Activated CD4-positive, CD25-positive, alpha-beta regulatory T cell treated with anti-CD3 and anti-CD28 coated beads, Interleukin-2, amount 50 U/mL, for 16 hours (primary cell): ENCODE data around the gene NUFIP1.
"Not testable (repeated sequence)": the region's sequence is repeated elsewhere in the genome, so short reads cannot be mapped to it uniquely, and the experiment has no call there.

Experiments
- DNase-seq: peaks from one replicate; pipeline ENCODE4 v3.0.0-alpha.2; 2020; ENCODE audit warnings: low read depth, low spot score

NUFIP1 gene

DNA sequence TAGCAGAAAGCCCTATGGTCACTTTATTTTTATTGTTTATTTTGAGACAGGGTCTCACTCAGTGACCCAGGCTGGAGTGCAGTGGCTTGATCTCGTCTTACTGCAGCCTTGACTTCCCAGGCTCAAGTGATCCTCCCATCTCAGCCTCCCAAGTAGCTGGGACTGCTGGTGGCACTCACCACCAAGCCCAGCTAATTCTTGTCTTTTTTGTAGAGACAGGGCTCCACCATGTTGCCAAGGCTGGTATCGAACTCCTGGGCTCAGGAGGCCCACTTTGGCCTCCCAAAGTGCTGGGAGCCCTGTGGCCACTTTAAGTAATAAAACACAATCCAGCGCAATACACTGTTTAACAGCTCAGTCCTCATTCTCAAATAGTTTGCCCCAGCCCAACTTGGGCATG, 69.3 kb downstream of the NUFIP1 start:
- no peak for DNase-seq

GRCh38 chr13:44919104-44919804, 70.0 kb downstream of the NUFIP1 start:
- DNase-seq, result no peak

DNA sequence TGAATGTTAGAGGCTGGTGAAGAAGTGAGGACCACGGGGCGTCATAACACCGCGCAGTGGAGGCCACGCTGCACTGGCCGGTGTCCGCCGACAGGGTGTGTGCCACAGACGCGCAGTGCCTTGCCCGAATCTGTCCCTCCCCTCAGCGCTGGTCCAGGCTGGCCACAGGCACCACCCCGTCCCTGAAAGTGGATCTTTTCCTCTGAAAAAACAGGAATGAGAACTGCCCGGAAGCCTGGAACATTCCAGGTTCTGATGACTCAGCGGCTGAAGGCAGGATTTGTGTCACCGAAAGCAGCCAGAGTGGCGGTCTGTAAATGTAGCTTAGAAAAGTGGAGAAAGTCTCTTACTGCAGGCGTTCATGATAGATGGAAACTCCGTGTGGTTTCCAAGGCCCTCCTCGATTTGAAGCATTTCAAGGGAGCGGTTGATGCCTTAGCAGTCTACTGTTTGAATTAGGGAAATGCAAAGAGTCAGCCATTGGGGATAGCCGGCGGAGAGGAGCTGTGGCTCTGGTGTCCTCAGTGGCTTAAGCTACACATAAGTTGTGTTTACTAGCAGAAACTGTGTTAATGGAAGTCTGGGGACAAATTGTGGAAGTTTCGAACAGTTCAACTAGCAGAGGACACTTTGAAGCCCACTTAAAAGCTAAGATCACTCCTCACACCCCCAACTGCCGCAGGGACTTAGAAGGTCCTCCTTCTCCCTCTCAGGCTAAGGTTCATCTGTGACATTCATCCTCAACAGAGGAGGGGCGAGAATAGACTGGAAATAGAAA, 70.8 kb downstream of the NUFIP1 start:
- DNase-seq, result peak; percentile 60

DNA sequence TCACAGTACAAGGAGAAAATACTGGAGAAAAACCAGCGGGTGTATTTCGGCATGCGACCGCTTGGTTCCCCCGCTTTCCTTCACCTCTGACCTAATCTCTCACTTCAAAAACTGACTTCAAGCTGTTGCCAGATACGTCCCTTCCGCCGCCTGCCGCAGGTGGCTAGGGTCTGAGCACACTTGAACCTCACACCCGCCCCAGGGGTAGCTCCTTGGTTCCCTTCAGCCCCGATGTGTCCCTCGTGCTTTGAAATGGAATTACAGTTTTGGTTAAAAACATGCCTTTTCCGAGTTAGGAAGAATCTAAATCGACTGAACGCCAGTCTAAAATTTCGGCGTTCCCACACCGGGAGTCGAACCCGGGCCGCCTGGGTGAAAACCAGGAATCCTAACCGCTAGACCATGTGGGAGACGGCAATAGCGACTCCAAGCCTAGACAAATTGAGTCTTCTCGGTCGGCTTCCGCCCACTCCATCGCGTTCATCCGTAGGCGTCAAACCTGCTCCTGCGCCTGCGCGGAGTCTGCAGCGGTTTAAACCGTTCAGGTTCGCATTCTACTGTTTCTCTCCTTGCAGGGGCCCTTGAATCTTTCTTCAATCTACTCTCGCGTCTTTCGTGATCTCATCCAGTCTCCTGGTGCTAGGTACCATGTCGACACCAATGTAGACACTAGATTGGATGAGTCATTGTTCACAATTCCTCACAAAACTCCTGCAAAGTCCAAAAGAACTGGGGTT, 71.5 kb downstream of the NUFIP1 start:
- peak; percentile 91 for DNase-seq

DNA sequence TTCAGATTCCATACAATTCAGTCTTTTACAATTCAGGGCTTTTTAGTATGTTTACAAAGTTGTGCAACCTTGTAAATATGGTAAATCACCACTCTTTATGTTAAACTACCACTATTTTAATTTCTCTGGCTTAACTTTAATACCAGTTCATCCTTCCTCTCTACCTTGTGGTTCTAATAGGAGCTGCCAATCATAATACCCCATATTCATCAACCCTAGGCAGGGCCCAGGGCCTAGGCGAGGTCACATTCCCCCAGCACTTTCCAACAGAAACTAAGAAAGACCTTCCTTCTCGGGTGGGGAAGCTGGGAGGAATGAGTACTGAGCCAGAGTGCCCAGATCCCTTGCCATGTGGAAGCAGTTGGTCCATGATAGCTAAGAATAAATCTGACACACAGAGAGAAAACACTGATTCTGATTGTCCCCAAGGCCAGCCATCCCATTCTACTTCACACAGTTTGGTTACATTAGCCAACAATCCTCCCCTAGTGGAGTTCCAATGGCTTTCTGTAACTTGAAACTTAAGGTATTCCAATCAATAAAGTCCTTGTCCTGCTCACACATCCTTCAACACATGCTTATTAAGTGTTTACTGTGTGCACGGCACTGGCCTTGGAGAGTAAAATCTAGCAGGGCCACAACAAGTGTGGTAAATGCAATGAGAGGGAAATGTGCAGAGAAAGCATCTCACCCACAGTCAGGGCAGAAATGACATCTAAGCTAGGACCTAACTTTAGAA, 76.8 kb downstream of the NUFIP1 start:
- DNase-seq, result no peak

DNA sequence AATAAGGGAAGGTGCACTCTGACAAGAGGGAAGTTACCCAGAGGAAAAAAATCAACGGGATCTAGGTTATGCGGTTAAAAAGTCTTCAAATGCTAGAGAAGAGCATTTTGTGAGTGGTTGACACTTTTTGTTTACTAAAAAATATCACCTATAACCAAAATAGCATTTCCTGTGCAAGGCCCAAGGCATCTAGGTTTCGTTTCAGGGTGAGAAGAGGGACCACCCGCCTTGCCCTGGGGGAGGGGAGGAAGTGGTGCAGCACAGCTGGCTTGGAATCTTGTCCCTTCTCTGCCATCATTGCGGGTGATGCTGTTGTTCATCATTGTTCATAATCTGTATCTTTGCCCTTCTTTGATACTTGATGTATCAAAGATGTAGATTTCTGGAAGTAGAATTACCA, 80.6 kb downstream of the NUFIP1 start:
- DNase-seq, result no peak

- DNase-seq, result no peak
Measured at GRCh38 chr13:44908266-44908665, 81.0 kb downstream of the NUFIP1 start.

DNA sequence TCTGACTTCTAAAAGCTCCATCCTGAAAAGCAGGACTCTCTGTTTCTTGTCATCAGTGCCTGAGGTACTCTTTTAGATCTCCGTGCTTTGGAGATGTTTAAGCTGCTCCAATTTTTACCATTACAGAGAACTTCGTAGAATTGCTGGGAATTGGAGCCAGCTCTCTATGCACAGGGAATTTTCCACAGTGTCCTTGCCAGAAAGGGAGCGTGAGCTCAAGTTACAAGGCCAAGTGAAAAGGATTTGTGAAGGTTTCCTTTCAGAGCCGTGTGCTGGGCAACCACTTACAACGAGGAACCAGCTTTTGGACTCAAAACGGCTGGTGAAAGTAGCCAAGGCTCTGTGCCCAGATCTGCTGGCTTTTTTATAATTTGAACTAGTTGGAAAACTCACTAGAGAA, 82.6 kb downstream of the NUFIP1 start:
- DNase-seq, result no peak

DNA sequence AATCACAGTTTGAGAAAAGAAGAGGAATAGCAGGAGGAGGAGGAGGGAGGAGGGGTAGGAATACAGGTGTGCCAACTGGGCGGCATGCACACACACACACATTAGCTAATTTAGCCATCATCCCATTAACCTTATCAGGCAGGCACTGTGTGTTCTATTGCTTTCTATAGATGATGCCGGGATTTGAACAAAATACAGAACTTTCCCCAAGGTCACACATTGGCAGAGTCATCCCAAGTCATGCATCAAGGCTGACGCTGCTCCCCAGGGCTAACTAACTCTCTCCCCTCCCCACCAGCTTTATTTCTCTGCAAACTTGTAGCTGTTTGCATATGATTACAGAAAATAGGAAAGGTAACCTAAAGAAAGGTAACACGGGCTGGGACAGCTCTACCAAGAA, 83.0 kb downstream of the NUFIP1 start:
- no peak for DNase-seq

DNA sequence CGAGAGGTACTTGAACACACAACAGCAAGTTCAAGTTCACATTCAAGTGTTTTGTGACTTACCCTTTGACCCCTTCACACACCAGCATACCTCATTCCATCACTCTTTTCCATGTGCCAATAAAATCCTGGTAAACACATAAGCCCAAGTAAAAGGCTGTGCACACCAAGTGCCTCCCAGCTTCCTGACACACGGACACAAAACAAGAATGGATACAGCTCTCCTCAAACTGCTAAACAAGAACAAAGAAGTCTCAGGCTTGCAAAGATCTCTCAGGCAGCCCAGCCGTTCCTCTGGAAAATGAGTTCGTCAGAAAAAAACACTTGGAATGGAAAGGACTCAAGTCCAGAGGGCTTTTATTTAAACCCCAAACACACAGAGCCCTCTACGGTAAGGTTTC, 83.7 kb downstream of the NUFIP1 start:
- DNase-seq, result no peak

DNA sequence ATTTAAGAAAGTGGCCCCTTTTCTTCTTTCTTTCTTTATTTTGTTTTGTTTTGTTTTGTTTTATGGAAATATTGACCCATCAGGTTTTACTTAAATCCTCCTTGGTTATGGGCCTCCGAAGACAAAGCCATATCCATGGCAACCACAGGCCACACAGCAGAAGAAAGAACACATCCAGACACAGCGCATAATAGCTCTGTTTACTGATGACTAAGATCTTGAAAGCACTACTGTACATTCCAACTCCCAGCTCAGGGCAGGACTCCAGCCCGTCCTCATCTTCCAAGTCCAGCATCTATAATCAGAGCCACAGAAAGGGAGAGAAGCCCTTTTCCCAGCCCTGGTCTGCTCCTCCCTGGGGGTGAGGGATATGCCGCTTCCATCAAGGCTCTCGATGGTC, 84.3 kb downstream of the NUFIP1 start:
- no peak for DNase-seq

GRCh38 chr13:44903574-44903985, 85.7 kb downstream of the NUFIP1 start:
- no peak for DNase-seq

DNA sequence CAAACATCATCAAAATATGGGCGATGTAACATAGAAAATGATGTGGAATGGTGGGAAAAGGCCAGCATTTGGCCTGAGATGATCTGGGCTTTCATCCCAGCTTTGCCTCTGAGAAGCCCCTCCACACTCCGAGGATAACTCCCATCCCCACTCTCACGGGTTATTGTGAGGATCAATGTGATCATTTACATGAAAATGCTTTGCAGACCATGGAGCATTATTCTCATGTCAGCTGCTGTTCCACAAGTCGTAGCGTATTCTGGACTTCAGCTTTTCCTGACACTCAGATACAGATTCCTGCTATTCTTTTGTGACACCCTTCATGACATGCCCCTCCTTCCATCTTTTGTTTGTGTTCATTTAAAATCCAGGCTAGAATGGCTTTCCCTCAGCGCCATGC, 86.5 kb downstream of the NUFIP1 start:
- DNase-seq, result no peak

- no peak for DNase-seq
Measured at GRCh38 chr13:44899967-44900366, 89.3 kb downstream of the NUFIP1 start.

DNA sequence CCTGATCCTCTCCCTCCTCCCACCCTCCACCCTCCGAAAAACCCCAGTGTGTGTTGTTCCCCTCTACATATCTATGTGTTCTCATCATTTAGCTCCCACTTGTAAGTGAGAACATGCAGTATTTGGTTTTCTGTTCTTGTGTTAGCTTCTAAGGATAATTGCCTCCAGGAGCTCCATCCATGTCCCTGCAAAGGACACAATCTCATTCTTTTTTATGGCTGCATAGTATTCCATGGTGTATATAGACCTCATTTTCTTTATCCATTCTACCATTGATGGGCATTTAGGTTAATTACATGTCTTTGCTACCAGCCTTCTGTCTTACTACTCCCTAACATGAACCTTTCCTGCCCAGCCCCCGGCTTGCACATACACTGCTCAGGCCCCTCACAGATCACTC, 91.0 kb downstream of the NUFIP1 start:
- DNase-seq, result not testable (repeated sequence)

DNA sequence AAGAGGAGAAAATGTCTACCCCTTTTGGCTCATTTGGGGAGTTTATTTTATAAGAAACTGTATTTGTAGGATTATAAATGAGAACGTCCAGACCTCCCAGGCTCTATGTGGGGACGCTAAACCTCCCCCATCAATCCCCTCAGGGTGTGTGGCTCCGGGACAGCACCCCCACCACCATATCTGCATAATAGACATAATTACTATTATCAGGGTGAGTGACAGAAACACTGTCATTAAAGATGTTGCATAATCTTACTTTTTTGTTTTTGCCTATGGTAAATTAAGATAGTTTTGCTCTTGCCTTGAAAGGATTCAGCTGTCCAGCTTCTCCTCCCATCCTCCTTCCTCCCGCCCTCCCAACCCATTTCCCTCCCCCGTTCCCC, 93.3 kb downstream of the NUFIP1 start:
- no peak for DNase-seq

- DNase-seq, result no peak
Measured at GRCh38 chr13:44895264-44895952, 93.9 kb downstream of the NUFIP1 start.

DNA sequence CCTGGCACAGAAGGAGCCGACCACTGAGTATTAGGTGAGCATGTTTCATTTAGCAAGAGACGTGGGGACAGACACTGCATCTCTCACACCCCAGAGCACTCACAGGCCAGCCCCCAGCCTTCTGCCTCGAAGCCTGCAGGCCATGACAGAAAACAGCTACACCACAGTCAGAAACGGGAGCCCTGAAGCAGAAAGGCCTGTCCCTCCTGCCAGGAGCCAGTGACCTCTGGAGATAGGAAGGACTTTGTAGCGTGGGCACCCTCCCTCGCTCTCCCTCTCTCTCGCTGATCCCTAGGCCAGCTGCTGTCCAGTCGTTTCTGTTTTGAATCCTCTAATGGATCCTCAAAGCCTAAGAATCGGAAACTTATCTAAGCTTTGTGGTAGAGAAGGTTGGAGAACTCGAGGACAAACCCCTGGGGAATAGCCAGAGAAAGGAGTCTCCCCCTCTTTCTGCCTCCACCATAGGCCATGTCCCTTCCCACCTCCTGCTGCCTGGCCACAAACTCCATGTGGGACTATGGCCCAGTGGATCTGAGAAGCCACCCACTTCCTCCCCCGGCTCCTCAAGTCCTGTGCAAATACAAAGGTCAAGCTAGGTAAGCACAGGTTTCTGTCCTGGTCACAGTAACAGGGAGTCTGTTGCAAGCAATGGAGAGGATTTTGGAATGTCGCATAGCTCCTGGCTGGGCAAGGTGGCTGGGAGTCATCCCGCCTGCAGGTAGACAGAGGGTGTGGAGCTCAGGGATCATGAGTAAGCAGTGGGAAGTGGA, 95.1 kb downstream of the NUFIP1 start:
- no peak for DNase-seq
